Anterior cingulate cortex (tissue), 58 donors: ENCODE data around the gene RHOF.

Experiments used
- DNase-seq, 58 donors: peaks; one replicate each; lab custom pipeline; 2025; lab: John Stamatoyannopoulos, UW

Gene RHOF

DNA sequence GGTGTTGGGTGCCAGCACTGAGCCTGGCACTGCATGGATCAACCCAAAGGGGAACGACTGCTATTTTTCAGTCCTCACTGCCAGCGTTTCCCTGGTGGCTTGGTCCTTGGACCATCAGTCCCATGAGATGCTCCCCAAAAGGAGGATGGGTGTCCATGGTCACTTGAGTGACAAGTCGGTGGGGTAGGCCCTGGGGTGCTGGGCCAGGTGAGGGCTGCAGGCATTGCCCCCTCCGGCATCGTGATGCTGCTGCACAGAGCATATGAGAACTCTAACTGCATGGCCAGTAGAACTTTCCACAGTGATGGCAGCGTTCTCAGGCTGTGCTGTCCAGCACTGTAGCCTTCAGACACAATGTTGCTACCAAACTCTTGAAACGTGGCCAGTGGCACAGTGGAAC is 26.6 kb upstream of the RHOF start:
- DNase-seq, result no peak

DNA sequence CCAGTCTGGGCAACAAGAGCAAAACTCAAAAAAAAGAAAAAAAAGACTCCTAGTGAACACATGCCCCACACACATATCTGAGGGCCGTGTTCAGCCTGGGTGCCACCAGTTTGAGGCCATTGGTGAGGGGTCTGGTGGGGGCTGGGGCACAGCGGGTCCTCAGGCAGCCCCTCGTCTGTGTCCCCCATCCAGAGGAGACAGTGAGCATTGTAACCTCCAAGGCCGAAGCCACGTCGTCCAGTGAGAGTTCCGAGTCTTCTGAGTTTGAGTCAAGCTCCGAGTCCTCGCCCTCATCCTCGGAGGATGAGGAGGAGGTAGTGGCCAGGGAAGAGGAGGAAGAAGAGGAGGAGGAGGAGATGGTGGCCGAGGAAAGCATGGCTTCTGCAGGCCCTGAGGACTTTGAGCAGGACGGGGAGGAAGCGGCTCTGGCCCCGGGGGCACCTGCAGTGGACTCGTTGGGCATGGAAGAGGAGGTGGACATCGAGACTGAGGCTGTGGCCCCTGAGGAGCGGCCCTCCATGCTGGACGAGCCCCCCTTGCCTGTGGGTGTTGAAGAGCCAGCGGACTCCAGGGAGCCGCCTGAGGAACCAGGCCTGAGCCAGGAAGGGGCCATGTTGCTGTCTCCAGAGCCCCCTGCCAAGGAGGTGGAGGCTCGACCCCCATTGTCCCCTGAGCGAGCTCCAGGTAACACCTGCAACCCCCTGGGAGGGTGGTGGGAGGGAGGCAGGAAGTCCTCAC is 25.9 kb upstream of the RHOF start:
- DNase-seq, result no peak

DNA sequence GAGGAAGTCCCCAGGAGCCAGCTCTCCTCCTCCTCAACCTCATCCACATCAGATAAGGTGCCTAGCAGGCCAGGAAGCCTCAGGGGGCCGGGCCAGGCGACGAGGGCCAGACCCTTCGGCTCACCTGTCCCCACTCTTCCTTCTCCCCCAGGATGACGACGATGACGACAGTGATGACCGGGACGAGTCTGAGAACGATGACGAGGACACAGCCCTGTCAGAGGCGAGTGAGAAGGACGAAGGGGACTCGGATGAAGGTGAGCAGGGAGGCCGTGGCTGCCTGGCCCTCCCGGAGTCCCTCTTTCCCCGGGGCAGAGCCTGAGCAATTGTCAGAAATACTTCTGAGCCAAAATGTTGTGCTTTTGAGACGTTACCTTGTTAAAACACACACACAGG is 24.2 kb upstream of the RHOF start:
- DNase-seq, result no peak

DNA sequence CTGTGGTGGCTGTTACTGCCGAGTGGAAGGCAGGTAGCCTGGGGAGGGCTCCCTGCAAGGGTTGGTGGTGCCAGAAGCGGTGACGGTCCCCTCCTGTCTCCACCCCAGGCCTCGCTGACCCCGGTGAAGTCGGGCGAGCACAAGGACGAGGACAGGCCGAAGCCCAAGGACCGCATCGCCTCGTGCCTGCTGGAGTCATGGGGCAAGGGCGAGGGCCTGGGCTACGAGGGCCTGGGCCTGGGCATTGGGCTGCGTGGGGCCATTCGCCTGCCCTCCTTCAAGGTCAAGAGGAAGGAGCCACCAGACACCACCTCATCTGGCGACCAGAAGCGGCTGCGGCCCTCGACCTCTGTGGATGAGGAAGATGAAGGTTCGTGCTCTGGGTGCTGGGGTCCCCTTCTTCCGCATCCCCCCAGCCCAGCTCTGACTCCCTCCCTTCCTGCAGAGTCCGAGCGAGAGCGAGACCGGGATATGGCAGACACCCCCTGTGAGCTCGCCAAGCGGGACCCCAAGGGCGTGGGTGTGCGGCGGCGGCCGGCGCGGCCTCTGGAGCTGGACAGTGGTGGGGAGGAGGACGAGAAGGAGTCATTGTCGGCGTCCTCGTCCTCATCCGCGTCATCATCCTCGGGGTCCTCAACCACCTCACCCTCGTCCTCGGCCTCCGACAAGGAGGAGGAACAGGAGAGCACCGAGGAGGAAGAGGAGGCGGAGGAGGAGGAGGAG is 23.6 kb upstream of the RHOF start:
- no peak for DNase-seq

DNA sequence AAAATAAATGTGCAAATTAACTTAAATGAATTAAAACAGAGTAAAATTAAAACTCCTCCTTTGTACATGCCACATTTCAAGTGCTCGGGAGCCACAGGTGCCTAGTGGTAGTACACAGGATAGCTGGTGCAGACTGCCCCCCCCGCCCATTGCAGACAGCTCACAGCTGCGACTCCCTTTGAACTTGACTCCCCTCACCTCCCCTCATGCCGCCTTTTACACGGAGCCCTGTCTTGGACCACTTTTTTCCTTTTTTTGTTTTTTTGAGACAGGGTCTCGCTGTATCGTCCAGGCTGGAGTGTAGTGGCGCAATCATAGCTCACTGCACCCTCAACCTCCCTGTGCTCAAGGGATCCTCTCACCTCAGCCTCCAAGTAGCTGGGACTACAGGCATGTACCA is 21.8 kb upstream of the RHOF start:
- no peak for DNase-seq

DNA sequence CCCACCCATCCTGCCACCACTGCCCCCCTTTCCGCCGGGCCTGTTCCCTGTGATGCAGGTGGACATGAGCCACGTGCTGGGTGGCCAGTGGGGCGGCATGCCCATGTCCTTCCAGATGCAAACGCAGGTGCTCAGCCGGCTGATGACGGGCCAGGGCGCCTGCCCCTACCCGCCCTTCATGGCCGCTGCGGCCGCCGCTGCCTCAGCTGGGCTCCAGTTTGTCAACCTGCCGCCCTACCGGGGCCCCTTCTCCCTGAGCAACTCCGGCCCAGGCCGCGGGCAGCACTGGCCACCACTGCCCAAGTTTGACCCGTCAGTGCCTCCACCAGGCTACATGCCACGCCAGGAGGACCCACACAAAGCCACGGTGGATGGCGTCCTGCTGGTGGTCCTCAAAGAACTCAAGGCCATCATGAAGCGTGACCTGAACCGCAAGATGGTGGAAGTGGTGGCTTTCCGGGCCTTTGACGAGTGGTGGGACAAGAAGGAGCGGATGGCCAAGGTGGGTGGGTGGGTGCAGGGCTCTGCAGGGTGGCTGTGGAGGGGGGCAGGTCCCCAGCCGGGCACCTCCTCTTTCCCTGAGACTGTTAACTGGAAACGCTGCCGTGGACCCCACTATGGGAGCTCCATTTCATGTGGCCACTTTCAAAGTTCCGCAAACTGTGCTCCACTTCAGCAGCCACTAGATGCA is 21.1 kb upstream of the RHOF start:
- no peak for DNase-seq

DNA sequence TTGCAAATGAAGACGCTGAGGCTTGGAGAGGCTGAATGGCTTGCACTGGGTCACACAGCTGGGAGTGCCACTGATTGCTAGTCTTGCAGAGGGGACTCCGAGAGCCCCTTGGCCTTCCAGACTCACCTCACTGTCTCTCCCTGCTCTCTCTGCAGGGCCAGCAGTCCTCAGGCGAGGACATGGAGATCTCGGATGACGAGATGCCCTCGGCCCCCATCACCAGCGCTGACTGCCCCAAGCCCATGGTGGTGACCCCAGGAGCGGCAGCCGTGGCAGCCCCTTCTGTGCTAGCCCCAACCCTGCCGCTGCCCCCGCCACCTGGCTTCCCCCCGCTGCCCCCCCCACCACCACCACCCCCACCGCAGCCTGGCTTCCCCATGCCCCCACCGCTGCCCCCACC is 20.5 kb upstream of the RHOF start:
- no peak for DNase-seq

DNA sequence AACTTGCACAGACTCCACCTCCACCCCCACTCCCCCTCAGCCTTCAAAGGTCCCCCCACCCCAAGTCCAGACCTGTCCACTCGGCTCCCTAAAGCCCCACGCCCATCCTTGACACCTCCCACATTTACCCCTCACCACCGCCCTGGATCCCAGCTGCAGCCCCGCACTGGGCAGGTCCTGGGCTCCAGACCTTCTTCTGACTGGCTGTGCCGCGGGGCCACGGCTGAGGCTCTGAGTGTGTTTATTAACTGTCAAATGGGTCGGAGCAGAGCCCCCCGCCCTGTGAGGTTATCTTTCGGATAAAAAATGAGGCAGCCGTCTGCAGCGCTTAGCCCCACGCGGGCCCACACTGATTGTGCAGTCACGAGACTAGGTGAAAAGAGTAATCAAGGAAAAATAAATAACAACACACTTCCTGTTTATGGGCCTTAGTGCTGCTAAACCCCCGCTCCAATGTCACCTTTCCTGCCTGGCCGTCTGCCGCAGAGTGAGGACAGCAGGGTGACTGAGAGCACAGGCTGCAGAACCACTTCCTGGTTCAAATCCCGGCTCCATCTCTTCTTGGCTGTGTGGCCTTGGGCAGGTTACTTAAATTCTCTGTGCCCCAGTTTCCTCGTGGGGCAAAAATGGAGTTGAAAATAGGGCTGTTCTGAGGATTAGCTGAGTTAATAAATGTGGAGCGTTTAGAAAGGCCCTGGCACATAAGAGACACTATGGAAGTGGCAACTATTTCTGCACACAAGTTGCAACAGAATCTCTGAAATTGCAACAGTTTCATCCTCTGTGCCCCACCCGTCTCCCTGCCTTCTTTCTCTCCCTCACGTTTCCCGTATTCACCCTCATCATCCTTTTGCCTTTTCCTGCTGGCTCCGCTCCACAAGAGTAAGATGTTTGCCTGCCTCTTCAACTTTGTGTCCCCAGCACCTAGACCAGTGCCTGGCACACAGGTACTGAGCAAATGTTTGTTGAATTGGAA is 19.7 kb upstream of the RHOF start:
- no peak for DNase-seq

DNA sequence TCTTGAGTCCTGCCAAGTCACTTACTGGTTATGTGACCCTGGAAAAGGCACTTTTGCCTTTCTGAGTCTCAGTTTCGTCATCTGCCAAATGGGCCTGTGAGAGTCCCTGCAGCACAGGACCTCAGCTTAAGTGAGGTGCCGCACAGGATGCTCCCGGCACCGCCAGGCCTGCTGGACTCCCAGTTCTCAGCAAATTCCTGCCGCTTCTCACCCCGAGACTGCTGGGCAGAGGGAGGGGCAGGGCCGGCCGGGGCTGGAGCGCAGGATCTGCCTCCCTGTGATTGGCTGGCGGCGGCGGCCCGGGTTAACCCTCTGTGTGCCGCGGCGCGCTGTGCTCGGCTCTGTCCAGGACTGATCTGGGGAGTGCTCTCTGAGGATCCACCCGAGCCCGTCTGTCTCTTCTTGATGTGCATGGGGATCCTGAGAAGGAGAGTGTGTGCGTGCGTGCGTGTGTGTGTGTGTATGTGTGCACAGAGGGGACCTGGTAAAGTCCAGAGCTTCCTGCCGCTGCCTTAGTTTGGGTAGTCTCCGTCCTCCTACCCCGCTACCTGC is 18.9 kb upstream of the RHOF start:
- DNase-seq, result peak in 45 of 58 donors; percentile 12 to 75 (median 44)

DNA sequence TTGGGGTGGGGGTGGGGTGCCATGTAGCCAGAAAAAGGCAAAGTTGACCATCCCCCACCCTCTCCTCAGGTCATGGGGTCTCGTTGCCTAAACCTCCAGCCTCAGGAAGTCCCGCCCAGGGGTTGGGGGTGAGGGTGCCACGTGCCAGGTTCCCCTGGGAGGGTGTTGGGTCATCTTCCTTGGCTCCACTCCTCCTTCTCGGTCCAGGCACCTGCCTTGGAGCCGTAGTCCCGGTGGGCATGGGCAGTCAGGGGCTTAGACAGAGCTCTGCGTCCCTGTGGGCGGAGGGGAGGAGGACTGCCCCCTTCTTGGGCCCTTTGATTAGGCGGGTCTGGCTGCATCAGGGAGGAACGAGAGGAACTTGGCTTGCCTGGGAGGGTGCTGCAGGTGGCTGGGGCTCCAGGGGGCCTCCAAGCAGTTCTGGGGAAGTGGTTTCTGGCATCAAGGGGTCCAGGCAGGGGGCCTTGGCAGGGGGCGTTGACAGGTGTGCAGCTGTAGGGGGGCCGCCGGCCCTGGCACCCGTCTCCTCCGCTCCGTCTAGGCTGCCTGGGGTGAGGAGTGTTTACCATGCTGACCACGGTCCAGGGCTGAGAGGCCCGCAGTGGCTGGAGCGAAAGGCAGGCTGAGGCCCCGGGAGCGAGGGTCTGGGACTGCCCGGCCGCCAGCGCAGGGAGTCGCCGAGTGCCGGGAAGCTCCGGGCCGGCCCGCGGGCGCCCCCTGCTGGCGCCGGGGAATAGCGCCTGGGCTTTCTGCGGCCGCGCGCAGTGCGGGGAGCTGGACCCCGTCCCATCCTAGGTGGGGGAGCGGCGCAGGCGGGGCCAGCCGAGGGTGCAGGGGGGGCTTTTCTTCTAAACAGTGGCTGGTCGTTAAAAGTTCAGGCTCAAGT is 18.2 kb upstream of the RHOF start:
- peak in 47 of 58 donors; percentile 14 to 73 (median 44) for DNase-seq

DNA sequence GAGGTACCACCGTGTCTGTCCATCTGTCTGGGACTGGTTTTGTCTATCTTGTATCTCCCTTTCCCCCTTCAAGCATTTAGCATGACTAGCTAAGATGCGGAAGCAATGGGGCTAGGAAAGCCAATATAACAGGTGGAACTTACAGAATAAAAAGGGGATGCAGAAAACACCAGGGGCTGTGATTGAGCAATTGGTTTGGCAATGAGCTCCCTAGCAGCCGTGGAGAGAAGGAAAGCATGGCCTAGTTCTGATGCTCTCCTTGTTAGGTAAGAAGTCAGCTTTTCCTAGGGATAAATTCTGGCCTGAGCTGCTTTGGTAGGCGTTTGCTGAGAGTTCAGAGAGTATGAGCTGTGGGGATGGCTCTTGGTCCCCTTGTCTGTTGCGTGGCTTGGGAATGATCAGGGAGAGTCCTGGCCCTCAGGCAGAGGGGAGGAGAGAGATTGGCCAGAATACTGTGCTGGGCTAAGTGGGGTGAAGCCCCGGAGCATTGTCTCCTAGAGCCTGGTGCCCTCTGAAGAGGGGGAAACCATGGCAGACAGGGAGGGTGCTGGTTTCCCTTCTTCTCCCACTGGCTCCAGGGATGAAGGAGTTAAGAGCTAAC is 17.4 kb upstream of the RHOF start:
- no peak for DNase-seq

DNA sequence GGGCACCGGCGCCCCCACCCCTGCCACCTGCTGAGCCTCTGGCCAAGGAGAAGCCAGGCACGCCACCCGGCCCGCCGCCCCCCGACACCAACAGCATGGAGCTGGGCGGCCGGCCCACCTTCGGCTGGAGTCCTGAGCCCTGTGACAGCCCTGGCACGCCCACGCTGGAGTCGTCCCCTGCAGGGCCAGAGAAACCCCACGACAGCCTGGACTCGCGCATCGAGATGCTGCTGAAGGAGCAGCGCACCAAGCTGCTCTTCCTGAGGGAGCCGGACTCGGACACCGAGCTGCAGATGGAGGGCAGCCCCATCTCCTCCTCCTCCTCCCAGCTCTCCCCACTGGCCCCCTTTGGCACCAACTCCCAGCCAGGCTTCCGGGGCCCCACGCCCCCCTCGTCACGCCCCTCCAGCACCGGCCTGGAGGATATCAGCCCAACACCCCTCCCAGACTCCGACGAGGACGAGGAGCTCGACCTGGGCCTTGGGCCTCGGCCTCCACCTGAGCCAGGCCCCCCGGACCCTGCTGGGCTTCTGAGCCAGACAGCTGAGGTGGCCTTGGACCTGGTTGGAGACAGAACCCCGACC is 16.8 kb upstream of the RHOF start:
- no peak for DNase-seq

DNA sequence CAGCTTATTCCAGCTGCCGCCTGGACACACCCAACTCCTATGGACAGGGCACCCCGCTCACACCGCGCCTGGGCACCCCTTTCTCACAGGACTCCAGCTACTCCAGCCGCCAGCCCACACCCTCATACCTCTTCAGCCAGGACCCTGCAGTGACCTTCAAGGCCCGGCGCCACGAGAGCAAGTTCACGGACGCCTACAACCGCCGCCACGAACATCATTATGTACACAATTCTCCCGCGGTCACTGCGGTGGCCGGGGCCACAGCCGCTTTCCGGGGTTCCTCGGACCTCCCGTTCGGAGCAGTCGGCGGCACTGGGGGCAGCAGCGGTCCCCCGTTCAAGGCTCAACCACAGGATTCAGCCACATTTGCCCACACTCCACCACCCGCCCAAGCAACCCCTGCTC is 16.2 kb upstream of the RHOF start:
- no peak for DNase-seq

DNA sequence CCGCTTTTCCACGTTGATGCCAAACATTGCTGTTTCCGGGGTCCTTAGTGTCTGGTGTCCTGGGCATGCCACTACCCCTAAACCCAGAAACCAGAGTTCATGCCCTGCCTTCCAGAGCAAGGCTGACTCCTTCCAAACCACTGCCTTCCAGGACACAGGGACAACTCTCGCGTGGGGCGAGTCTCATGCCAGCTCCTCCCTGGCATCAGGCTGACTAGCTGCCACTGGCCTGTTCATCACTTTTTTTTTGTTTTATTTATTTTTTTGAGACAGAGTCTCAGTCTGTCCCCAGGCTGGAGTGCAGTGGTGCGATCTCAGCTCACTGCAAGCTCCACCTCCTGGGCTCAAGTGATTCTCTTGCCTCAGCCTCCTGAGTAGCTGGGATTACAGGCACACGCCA is 15.1 kb upstream of the RHOF start:
- DNase-seq, result no peak

DNA sequence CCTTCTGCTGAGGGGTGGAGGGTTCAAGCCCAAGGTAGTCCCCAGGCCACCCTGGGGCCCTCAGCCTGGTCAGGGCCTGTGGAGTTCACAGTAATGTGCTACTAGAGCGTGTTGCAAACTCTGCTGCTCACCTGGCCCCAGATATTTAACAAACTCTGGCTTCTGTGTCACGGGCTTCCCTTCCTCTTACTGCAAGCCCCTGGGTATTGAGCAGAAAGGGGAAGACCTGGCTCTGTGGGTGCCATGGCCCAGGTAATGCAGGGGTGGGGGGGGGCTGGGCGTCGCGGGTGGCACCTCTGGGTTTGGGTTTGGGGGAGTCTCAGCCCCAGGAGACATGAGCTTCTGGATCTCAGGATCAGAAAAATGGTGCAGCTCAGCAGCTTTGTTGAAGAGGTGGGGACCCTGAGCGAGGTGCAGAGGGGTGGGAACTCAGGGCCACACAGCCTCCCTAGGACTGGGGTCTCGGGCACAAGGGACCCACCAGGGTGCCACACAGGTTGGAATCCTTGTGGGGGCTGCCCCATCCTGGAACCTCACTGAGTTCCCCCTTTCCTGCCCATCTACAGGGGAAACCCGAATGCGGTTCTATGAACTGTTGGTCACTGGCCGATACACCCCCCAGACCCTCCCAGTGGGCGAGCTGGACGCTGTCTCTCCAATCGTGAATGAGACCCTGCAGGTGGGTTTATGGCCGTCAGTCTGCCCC is 14.3 kb upstream of the RHOF start:
- no peak for DNase-seq

DNA sequence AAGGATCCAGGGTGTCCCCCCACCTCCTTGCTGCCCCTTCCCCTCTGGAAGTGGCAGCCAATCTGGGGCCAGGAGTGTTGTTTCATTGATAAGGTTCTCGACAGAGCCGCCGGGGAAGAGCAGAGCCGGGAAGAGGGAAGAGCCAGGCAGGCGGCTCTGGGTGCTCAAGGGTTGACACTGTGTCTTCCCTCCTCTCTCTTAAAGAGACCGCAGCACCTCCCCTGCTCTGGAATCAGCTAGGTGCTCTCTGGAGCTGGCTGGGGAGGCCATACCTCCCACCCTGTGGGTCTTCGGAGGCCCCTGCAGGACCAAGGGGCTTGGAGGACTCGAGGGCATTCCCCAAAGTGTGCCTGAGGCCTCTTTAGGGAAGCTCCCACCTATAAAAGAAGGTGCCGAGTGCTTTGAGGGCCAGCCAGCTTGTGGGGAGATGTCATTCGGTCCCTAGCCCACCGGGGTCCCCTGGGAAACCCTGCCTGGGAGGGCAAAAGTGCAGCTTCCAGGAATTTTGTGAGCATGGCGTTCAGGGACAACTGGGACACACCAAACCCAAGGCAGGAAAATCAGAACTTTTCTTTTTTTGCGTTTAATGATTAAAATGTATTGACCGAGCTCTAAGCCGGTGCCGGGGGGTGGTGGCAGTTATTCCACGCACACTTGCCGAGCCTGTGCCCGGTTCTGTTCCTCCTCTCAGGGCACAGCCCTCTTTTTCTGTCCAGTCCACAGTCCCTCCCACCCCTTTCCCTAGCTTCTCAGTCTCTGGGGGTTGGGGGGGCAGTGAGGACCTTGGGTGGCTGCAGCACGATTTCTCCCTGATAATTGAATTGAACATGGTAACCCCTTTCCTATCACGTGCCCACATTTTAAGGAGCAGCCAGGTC is 13.3 kb upstream of the RHOF start:
- peak in 7 of 58 donors; percentile 16 to 41 (median 34) for DNase-seq
